Forelimb muscle (tissue), 1 donor: ENCODE data around the gene FOXL3. TPM values are rescaled to one million over a fixed set of nuclear protein-coding genes. Genes with fewer than 3 reads are reported as not detected.
"Not testable (repeated sequence)": the region's sequence is repeated elsewhere in the genome, so short reads cannot be mapped to it uniquely, and the experiment has no call there.

Experiments
- DNase-seq: peaks from one replicate; pipeline ENCODE4 v3.0.0-alpha.2; 2013; ENCODE audit warnings: low read depth
- polyA plus RNA-seq: library from polyadenylated mRNA; unstranded; fragments of 120-200 nt; gene quantifications from one replicate; pipeline ENCODE4 v1.2.1, GENCODE V29; 2013; ENCODE audit not compliant: insufficient read length

FOXL3 gene
- polyA plus RNA-seq, 1 donor = not detected

- DNase-seq = no peak
These were observed 688 bp upstream of the FOXL3 start for GRCh38 chr7:289209-289755.

- DNase-seq = no peak
These were observed 793 bp downstream of the FOXL3 start for GRCh38 chr7:290554-291372.

- no peak for DNase-seq
These were observed 1.6 kb downstream of the FOXL3 start for GRCh38 chr7:291373-292092.

GRCh38 chr7:292226-292625 lies 2.3 kb downstream of the FOXL3 start:
- no peak for DNase-seq

- DNase-seq = no peak
These were observed 2.9 kb downstream of the FOXL3 start for GRCh38 chr7:292826-293225.

GRCh38 chr7:293681-294439 lies 3.9 kb downstream of the FOXL3 start:
- DNase-seq = no peak

GRCh38 chr7:294440-295154 lies 4.6 kb downstream of the FOXL3 start:
- no peak for DNase-seq

GRCh38 chr7:295155-296154 lies 5.5 kb downstream of the FOXL3 start:
- DNase-seq = no peak

- DNase-seq = no peak
These were observed 6.5 kb downstream of the FOXL3 start for GRCh38 chr7:296373-296945.

- DNase-seq = not testable (repeated sequence)
These were observed 7.2 kb downstream of the FOXL3 start for GRCh38 chr7:297141-297540.

- no peak for DNase-seq
These were observed 7.8 kb downstream of the FOXL3 start for GRCh38 chr7:297611-298374.

- no peak for DNase-seq
These were observed 8.4 kb downstream of the FOXL3 start for GRCh38 chr7:298375-298702.

GRCh38 chr7:298743-299142 lies 8.8 kb downstream of the FOXL3 start:
- DNase-seq = no peak

- no peak for DNase-seq
These were observed 9.2 kb downstream of the FOXL3 start for GRCh38 chr7:299169-299568.

GRCh38 chr7:299628-300027 lies 9.7 kb downstream of the FOXL3 start:
- no peak for DNase-seq

GRCh38 chr7:300048-300447 lies 10.1 kb downstream of the FOXL3 start:
- DNase-seq = no peak

- no peak for DNase-seq
These were observed 10.7 kb downstream of the FOXL3 start for GRCh38 chr7:300546-301290.

GRCh38 chr7:301291-302053 lies 11.5 kb downstream of the FOXL3 start:
- no peak for DNase-seq
